ENCODE data around the gene CCT8L2.
"Not testable (repeated sequence)": the region's sequence is repeated elsewhere in the genome, so short reads cannot be mapped to it uniquely, and the experiment has no call there.

The CCT8L2 gene, protein sequence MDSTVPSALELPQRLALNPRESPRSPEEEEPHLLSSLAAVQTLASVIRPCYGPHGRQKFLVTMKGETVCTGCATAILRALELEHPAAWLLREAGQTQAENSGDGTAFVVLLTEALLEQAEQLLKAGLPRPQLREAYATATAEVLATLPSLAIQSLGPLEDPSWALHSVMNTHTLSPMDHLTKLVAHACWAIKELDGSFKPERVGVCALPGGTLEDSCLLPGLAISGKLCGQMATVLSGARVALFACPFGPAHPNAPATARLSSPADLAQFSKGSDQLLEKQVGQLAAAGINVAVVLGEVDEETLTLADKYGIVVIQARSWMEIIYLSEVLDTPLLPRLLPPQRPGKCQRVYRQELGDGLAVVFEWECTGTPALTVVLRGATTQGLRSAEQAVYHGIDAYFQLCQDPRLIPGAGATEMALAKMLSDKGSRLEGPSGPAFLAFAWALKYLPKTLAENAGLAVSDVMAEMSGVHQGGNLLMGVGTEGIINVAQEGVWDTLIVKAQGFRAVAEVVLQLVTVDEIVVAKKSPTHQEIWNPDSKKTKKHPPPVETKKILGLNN

DNA sequence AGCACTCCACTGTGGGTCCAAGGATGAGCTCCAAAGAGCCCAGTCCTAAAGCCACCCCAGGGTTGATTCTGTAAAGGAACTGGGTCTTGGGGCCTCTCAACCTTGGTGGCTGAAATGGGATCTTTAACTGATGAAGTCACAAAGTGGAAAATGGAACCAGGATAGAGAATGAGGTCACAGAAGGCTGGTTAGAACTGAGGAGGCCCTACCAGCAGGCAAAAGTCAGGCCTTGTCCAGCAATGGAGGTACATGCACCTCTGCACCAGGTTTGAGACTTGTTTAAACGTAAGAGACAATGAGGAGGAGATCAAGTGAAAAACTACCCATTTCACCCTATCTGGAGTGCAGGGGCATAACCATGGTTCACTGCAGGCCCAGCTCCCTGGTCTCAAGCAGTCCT lies at the start of gene CCT8L2:
CCT8L2 (minus strand) TSS at position 101 of the 400 bp plus-strand sequence. CDS start 260 bp downstream, outside the sequence.
- not testable (repeated sequence) for FAIRE-seq

DNA sequence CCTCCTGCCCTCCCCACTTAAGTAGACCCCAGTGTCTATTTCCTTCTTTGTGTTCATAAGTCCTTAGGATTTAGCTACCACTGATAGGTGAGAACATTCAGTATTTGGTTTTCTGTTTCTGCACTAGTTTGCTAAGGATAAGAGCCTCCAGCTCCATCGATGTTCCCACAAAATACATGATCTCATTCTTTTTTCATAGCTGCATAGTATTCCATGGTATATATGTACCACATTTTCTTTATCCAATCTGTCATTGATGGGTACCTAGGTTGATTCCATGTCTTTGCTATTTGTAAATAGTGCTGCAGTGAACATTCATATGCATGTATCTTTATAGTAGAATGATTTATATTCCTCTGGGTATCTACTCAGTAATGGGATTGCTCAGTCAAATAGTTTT lies 42.8 kb upstream of the CCT8L2 start:
- not testable (repeated sequence) for FAIRE-seq

DNA sequence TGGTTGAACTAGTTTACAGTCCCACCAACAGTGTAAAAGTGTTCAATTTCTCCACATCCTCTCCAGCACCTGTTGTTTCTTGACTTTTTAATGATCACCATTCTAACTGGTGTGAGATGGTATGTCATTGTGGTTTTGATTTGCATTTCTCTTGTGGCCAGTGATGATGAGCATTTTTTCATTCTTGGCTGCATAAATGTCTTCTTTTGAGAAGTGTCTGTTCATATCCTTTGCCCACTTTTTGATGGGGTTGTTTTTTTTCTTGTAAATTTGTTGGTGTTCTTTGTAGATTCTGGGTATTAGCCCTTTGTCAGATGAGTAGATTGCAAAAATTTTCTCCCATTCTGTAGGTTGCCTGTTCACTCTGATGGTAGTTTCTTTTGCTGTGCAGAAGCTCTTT lies 41.5 kb upstream of the CCT8L2 start:
- not testable (repeated sequence) for FAIRE-seq

DNA sequence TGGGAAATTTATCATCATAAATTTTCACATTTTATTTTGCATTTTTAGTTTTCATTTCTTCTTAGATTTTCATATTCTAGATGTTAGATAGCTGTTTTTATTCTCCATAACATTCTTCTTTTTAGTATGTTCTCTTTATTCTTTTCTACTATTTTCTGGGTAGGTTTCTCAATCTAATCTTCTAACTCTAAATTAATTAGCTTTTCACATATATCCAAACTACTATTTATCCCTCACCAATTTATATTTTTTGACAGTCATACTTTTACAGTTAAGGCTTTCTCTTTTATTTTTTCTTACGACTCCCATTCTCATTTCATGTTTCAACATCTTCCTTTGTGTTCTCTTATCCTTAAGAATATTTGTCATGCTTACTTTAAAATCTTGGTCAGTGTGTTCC lies 35.9 kb upstream of the CCT8L2 start:
- FAIRE-seq = not testable (repeated sequence)

DNA sequence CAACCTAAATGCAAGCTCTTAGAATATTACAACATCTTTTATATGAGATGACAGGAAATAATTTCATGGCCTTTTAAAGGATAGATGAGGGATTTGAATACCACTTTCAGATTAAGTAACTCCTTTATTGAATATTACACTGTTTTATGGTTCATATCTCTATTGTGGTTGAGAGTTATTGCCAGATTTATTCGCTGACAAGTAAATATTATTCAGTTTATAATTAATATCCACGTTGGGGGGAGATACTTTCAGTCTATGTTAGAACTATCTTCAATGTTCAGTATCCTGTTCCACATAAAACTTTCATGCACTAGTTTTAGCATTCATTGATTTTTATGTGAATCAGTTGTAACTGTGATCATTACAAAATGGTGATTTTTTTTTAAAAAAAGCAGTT lies 32.4 kb upstream of the CCT8L2 start:
- not testable (repeated sequence) for FAIRE-seq

DNA sequence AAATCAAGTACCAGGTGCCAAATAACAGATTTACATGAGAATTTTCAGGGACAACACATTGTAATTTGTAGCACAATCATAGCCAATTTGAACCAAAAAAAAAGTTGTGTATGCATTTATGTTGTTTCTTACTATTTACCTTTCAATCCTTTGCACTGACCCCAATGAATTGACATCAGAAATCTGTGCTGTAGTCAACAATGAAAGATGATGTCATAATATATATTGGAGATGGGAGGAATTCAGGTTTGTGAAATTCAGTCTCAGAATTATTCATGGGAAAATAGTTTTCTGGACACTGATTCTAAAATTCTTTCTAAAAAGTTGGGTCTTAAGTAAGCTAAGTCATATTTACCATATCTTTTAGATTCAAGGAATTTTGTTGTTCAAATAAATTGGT lies 31.0 kb upstream of the CCT8L2 start:
- FAIRE-seq = not testable (repeated sequence)

DNA sequence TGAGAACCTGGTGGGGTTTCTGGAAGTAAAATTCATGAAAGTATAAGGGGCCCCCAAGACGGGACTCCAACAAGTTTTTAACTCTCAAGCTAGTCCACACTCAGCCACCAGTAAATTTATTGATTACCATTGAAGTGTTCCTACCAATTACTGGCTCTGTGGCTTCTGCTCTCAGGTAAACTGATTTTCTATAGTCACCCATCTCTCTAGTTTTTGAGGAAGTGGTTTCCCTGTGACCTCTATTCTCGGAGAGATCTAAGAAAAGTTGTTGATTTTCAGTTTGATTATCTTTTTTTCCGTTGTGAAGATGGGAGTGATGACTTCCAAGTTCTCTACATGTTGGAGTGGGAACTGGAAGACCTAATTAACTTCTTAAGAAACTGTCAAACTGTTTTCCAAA lies 24.9 kb upstream of the CCT8L2 start:
- not testable (repeated sequence) for FAIRE-seq

DNA sequence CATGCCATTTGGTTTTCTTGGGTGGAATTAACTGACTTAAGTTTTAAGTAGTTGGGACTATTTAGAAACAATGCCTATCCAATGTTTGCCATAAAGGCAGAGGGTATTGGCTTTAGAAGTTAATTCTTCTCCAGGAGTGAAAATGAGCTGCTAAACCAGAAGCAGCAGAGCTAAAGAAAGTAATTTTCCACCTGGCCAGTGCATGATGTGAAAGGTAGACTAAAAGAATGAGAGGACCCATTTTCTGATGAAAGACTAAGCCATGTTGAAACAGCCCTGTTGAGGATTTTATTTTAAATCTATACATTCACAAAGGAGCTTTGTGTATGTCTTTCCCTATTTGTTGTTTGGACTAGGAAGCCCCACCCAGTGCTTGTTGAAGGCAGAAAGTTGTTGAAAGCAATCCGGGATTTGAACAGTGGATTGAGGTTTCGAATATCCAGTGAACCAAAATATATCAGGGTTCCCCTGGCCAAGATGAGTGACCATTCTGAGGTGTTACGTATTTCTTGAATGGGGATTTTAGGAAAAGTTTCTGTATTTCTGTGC lies 23.9 kb upstream of the CCT8L2 start:
- FAIRE-seq = not testable (repeated sequence)

DNA sequence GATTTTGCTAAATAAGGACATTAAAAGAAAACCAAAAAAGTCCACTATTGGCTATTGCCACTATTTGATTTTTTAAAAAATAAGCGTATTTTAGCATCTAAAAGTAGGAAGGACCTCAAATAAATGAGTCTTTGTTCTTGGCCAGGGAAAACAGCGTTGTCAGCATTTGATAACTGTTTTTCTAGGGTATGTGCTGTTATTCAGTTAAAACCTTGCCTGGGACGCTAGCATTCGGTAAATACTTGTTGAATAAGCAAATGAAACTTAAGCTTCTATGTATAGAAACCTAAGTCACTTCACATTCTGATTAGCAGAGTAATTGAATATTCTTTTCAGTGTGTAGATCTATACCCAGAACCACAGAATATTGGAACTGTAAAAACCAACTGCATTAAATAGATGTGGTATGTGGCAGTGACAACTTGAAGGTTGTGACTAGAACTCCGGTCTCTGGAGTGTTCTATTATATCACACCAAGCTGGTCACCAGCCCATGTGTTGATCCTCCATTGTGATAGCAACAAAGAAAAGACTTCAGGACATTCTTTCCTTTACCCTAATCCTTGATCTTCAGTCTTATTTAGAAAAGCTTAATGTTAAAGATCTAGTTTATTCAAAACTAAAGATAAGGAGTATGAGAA lies 23.1 kb upstream of the CCT8L2 start:
- not testable (repeated sequence) for FAIRE-seq

DNA sequence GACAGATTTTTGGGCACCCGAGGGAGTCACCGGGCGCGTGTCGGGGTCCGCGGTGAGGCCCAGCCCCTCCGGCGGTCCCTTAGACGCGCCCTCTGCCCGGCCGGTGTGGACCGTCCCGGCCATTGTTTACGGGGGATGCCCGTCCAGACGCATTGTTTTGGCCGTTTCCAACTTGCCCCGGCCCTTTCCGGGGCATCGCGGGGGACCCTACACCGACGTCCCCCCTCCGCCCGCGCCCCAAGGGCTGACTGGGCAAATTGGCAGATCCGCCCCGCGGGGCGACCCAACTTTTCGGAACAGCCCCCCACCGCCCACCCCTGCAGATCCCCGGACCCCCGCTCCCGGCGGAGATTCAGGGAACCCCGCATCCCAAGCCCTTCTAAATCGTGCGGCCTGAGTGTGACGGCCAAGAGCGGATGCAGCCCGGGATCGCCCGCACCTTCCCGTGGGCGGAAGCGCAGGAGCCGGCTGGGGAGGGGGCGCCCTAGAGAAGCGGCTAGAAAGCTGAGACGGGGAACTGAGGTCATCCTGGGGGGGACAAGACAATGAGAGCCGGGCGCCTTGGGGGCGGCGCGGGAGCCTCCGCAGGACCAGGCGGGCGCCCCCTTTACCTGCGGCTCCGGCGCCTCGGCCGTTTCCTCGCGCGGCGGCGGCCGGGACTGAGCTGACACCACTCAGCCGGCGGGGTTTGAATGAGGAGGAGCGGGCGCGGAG lies 17.1 kb upstream of the CCT8L2 start:
- no peak for FAIRE-seq

DNA sequence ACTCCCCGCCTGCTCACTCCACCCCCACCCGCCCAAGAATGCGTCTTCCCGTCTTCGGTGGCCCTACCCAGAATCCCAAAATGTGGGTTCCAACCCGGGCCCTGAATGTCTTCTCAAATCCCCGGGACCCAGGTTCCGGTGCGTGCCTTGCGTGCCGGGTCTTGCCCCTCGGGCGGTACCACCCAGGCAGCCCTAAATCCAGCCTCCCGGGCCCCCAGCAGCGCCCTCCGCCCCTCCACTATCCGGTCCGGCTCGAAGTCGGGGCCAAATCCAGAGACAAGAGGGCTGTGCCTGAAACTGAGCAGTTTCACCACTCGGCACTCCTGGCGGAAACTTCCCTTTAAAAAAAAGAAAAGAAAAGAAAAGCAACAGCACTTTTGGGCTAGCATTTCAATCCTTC lies 16.3 kb upstream of the CCT8L2 start:
- FAIRE-seq = no peak

DNA sequence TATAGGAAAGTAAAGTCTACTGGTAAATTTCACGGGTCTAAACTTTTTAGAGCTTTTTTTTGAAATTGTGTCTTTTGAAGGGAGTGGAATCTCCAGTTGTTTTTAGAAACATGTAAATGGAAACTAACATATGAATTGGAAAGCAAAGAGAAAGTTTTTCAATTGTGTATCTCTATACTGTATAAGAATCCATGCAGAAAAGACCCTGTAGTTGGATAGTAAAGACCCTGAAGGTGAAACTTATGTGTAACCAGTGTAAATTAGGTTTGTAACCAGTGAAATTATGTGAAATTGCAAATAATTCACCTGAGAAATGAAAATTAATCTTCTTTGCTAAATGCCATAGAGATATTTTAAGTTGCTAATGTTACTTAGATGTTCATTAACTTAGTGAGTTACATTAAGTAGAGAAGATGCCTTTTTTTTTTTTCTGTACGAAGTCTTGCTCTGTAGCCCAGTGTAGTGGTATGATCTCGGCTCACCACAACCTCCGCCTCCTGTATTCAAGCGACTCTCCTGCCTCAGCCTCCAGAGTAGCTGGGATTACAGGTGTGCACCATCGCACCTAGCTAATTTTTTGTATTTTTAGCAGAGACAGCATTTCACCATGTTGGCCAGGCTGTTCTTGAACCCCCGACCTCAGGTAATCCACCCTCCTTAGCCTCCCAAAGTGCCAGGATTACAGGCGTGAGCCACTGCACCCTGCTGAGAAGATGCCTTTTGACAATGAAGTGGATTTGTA lies 11.8 kb upstream of the CCT8L2 start:
- FAIRE-seq = not testable (repeated sequence)

DNA sequence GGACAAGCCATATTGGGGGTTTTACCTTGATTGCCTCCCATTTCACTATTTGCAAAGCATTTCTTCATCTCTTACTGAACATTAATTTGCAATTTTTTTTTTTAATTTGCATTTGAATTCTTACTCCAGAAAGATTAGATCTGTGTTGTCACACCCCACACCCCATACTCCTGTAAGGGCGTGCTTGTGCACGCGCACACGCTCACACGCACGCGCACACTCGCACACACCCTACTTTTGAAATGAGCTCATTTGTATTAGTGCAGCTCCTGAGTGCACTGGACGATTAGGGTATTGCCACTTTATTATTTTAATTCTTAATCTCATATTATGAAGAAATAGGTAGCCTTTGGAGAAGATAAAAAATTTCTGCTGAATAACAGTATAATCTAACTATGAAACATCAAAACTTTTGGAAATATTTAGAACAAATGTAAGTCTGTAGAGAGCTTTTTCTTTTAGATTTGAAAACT lies 11.2 kb upstream of the CCT8L2 start:
- not testable (repeated sequence) for FAIRE-seq

DNA sequence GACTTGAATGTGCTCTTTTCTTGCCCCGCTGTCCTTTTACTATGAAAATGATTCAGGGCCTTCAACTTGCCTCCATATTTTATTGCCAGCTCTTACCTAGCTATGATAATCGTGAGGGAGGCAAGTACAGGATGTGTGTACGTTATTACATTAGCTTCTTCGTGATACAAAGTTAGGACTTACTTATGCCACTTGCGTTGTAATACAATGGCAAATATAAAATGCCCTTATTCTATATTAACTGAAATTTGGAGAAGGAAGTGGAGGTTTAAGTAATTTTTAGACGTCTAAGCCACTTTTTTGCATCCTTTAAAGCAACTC lies 10.8 kb upstream of the CCT8L2 start:
- FAIRE-seq = no peak

DNA sequence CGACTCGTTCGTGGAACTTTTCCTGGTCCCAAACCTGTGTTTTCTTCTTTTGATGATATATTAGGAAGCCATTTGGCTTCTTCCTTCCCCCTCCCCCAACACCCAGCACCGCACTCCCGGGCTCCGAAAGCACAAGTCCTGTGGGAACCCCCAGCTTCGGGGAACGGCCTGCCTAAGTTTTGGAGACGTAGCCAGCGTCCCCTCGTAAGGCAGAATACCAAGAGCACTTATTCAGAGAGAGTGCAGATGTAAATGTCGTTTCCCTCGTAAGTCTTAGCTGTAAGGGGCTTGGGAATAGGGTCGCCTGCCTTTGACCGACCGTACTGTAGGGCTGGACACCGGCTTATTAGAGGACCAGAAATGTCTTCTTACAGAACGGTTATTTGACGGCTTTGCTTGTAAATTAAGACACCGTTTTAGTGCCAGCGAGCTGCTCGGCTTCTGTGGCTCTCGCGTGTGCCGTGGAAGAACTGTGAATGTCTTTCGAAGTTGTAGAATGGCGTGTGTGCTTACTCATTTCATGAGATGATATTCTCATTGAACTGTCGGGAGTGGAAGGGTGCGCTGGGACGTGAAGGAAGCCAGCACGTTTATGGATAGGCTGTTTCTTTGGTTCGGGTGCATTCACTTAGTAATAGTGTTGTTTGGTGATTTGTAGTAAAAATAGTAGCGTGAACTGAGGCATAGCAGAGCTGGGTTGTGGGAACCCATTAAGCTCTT lies 10.3 kb upstream of the CCT8L2 start:
- not testable (repeated sequence) for FAIRE-seq

DNA sequence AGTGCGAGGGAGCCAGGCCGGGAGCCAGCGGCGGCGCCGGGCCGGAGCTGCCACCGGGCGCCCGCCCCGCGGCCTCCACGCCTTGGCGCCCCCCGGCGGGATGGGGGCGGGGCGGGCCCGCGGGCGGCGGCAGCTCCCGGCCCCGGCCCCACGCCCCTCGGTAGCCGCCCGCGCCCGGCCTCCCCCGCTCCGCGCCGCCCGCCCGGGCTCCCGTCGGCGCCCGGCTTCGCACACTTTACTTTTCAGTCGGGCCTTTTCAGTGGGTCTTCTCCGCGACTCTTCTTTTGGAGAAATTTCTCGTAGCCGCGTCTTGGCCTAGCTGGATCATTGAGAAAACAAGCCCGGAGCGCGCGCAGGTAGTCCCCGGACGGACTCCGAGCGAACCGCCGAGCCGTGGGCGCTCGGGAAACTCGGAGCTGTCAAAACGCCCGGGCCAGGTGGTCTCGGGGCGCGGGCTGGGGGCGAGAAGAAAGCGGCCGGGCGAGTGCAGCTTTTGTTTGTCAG lies 9.7 kb upstream of the CCT8L2 start:
- FAIRE-seq = not testable (repeated sequence)

DNA sequence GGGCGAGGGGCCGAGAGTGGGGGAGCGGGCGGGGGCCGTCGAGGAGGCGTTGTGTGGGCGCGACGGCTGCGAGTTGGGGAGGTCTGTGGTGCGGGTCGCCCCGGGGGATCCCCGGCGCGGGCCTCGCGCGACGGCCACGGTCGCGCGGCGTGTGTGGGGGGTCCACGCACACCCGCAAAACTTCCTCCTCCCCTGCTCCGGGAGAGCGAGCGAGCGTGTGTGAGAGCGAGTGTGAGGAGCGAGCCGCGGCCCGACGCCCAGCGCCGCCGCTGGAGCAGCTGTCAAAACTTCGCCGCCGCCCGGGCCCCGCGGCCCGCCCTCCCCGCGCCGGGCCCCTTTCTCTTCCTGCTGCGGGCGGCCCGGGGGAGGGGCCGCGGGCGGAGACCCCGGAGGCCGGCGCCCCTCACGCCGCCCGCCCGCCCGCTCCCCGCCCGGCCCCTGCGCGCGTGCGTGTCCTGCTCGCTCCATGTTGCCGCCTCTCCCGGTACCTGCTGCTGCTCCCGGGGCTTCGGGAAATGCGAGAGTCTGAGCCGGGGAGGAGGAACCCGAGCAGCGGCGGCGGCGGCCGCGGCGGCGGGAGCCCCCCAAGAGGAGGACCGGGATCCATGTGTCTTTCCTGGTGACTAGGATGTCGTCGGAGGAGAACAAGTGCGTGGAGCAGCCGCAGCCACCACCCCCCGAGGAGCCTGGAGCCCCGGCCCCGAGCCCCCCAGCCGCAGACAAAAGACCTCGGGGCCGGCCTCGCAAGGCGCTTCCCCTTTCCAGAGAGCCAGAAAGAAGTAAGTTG lies 9.0 kb upstream of the CCT8L2 start:
- FAIRE-seq = no peak

DNA sequence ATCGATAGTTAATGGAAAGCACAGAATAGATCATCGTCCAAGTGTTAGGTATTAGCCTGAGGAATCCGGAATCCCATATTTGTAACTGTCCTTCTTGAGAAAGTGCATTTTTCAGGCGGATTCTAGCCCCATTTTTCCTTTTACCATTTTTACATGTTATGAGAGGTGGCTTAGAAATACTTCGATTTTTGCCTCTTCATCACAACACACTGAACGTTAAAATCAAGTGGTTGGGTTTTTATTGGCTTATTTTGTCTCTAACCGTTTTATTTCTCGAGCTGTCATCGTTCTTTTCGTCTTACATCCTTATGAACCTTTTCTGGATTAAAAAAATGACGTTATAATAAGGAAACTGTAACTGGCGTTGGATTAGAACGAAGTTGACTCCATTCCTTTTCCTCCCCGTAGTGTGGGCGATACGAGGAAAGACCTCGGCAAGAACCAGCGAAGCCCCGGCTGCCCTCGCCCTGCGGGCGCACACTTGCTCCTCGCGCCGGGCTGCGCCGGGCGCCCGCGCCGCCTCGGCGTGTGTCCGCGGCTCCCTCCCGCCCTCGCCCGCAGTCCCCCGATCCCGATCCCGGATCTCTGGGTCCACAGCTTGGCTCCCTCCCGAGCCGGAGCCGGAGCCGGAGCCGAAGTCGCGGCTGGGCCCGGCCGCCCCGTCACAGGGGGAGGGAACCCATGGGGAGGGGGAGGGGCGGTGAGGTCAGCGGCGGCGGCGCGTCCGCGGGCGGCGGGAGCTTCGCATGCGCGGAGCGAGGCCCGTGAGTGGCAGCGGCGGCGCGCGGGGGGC lies 8.2 kb upstream of the CCT8L2 start:
- FAIRE-seq = not testable (repeated sequence)

DNA sequence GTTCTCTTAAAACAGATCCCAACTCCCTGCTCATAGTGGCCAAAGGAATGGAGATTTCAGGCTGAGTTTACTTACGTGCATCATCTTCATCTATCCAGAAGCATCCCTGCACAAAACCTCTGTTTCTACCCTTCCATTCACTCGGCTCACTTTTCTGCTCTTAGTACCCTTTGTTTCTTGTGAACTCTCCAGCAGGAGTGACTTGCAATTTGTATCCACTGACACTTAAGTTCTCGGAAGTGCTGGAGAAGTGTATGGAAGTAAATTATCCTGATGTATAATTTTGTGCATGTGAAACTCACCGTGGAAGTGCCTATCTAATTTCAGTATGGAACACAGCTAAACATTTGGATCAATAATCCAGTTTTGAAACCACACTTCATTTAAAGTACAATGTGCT lies 7.0 kb upstream of the CCT8L2 start:
- FAIRE-seq = not testable (repeated sequence)

DNA sequence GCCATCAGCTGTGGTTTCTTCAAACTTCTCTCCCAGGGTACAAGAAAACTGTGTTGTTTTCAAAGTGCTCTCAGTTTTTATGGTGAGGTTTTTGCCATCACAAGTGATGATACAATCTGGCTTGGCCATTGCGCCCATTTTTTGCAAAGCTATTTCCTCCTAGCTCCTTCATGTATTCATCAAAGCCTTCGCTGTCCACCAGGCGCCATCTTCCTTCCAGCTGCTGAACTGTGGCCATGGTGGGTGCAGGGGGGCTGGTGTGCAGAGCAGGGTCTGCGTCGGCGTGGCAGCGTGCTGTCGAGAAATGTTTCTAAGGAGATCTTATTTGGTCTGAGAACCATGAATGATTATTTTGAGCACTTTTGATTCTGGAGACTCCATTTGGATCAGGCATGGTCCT lies 2.6 kb upstream of the CCT8L2 start:
- not testable (repeated sequence) for FAIRE-seq

Measured in TTC549 (cell line).